Left cardiac atrium (tissue), 4 donors: ENCODE measurements around the gene ZYG11B. TPM values are rescaled to one million over a fixed set of nuclear protein-coding genes. Genes with fewer than 3 reads are reported as not detected.
A peak's percentile ranks its signal among the peaks of the same experiment; 100 is the strongest.
"Not testable (repeated sequence)": the region's sequence is repeated elsewhere in the genome, so short reads cannot be mapped to it uniquely, and the experiment has no call there.

Experiments
- ATAC-seq, 2 donors: fragments of 200-7000 bp; cut with Tn5 transposase; one replicate each; pipeline ENCODE4 v1.9.1; 2020; ENCODE audit warnings: mild to moderate bottlenecking in 2 of 2, moderate library complexity in 2 of 2
- DNase-seq: peaks from one replicate; pipeline ENCODE4 v3.0.0-alpha.2; 2020
- intact Hi-C, 2 donors: fragments of 100-400 bp; cut with DNase I; formaldehyde crosslinking; loops; one replicate each; pipeline versions ENCODE4 v1.14.1 to v1.15.1; 2022 to 2023
- long read RNA-seq: library from polyadenylated mRNA; unstranded; transcript quantifications from one replicate; pipeline ENCODE4 v2.0.0, GENCODE V29; 2021
- total RNA-seq, 2 donors: library from RNA; stranded (reverse); fragmentation: NEBNext Ultra II Directional; extraction: Animal tissue kit (Norgen Biotek cat#: 25700); gene quantifications; one replicate each; pipeline ENCODE4 v1.2.1, GENCODE V29; 2021
- donor health status: DM: no; HTN: yes; CAD: no.
- donor health status: DM: no; HTN: yes; CAD: no; lungs with severe emphysema.
- donor health status: DM: yes; HTN: yes; CAD: no.
- donor health status: Dilated cardiomyopathy.

Gene ZYG11B
- 10 to 100 TPM; 47.2 to 50.0 TPM for total RNA-seq
- long read RNA-seq, full-length matches to known transcripts = 20 of 36 reads
- long read RNA-seq, partial matches to known transcripts = 7 of 36 reads
- long read RNA-seq, other reads (novel, unspliced or antisense) = 9 of 36 reads

DNA sequence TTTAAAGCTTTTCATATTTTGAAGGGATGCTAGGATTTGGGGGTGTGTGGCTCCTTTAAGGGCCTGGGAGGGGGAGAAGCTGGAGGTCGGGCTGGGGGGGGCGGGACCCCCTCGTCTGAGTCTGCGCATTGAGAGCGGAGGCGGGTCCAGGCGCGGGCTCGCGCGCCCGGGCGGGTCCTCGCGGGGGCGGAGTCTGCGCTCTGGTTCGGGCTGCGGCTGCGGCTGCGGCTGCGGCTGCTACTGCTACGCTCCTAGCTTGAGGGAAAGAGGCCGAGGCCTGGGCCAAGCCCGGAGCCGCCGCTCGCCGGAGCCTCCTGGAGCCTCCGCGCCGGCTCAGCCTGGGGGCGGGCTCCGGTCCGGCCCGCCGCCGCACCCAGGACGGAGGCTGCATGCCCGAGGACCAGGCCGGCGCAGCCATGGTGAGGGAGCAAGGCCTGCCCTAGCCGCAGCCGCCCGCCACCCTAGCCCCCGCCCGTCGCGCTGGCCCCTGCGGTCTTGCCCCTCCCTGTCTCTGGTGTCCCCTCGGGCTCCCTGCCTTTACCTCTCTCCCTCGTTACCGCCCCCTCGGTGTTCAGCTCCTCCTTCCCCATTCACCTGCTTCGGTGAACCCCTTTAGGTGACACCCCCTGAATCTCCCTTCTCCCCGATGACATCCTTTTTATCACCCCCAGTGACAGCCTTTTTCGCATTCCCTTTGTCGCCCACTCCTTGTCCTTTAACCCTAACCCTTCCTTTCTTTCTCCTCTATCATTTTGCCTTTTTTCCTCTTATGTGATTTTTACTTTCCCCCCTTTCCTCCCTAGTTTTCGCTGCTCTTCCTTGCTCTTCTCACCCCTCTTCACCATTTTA lies at the start of gene ZYG11B:
TSS of gene ZYG11B (plus strand) at position 189 of the 849 bp plus-strand sequence. CDS start at position 390, 201 bp downstream.
- intact Hi-C loops = no loop called here
- ATAC-seq = peak; percentile 98 to 99
- peak; percentile 93 for DNase-seq

DNA sequence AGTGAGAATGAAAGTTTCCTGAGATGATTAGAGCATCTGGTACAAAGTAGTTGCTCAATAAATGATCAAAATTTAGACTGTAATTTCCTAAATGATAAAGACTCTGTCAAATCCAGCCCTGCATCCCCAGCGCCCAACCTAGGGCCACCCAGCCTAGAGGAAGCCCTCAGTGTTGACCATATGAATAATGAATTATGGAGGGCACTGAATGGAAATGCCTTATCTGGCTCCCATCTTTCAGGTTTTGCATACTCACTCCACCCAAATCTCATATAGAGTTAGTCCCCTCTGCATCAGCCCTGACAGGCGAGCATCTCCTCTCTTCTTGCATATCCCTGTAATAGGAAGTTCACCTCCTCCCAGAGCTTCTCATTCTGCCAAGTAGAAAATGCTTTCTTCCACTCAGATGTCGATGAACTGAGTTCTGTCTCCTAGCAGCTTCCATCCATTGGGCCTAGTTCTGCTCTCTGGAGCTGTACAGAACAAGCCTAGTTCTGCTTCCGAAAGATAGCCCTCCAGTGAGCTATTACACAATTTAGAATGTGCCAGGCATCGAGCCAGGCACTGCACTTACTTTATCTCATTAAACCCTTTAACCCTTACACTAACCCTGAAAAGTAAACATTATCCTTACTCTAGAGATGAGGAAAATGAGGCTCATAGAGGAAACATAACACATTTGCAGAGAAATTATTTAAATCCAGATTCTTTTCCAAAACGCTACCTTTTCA lies 49.0 kb upstream of the ZYG11B start:
- intact Hi-C loops = no loop called here
- ATAC-seq (peak; percentile 84 to 87), DNase-seq (peak; percentile 44)

DNA sequence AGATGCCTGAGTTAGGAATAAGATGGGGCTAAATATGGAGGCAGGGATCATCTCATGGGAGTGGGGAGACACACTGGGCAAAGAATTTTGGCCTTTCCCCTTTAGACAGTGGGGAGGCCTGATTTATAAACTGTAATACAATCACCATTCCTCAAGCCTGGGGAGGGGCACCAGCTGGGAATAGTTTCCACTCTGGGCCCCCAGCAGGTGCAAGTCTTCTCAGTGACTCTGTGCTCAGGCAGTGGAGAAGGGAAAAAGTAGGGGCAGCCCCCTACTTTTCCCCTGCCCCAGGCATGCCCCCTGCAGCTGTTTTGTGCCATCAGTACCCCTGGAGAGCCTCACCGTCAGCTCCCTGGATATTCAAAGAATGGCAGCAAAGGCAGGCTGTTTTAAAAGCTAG lies 47.2 kb upstream of the ZYG11B start:
- DNase-seq = no peak
- ATAC-seq = no peak
- intact Hi-C loops = no loop called here

DNA sequence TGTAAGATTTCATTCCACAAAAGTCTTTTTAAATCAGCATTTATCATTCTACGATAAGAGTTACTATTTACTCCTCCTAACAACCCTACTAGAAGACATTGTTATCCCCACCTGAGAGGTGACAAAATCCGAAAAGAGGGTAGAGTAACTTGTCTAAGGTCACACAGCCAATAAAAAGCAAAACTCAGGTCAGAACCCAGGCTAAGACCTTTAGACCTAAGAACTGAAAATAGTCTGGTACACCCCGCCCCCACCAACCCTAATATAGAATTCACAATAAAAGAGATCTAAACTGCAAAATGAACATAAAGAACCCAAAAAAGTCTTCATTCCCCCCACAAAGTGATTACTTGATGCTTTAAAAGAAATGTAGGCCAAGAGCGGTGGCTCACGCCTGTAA lies 46.8 kb upstream of the ZYG11B start:
- intact Hi-C loops = no loop called here

DNA sequence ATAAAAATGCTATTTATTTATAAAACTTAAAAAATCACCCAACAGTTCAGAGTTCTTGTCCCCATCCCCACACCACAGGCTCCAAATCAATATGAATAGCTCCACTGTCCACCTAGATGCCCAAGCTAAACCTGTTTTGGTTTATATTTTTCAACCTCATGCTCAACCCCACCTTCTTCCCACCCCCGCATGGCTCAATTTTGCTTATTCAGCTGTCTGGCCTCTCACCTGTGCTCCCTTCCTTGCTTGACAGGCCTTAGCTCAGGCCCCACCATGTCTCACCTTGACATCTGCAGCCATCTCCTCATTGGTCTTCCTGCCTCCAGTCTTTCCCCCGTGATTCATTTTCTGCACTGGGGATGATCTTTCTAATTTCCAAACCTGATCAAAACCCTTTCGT lies 45.9 kb upstream of the ZYG11B start:
- no peak for ATAC-seq
- intact Hi-C loops = no loop called here
- no peak for DNase-seq

More for the DNA sequence above, 46.8 kb upstream of the ZYG11B start:
- DNase-seq (no peak), ATAC-seq (no peak)

DNA sequence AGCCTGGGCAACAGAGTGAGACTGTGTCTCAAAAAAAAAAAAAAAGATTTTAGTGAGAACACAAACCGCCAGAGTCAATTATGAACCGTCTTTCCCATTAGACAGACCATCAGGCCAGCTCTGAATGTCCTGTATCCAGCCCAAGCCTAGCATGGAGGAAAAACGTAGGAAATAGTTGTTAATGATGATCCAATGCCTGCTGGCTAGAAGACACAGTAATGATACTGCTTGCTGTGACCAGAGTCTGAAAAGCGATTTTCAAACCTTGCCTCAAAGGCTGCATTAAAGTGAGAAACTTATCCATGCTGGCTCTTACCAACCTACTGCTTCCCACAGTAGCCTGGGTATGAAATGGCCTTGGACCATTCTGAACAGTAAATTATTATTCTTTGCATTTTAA lies 45.1 kb upstream of the ZYG11B start:
- no peak for DNase-seq
- intact Hi-C loops = no loop called here
- no peak for ATAC-seq

DNA sequence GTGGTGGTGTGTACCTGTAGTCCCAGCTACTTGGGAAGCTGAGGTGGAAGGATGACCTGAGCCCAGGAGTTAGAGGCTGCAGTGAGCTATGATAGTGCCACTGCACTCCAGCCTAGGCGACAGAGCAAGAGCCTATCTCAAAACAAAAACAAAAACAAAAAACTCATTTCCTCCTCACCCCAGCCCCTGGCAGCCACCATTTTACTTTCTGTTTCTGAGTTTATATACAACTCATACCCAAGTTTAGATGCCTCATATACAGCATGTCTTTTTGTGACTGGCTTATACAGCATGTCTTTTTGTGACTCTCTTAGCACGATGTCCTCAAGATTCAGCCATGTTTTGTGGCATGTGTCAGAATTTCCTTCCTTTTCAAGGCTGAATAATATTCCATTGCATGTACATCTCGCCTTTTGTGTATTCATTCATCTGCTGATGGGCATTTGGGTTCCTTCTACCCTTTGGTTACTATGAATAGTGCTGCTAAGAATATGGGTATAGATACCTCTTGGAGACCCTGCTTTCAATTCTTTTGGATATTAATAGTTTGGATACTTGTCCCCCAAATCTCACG lies 42.8 kb upstream of the ZYG11B start:
- intact Hi-C loops = no loop called here
- no peak for ATAC-seq
- no peak for DNase-seq

DNA sequence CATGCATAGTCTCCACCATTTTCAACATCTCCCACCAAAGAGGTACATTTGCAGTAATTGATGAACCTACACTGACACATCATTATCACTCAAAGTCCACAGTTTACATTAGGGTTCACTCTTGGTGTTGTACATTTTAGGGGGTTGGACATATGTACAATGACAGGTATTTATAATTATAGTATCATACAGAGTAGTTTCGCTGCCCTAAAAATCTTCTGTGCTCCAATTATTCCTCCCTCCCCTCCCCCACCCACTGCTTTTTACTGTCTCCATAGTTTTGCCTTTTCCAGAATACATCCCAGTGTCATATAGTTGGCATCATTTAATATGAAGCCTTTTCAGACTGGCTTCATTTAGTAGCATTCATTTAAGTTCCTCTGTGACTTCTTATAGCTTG lies 41.7 kb upstream of the ZYG11B start:
- no peak for ATAC-seq
- intact Hi-C loops = no loop called here
- DNase-seq = no peak

DNA sequence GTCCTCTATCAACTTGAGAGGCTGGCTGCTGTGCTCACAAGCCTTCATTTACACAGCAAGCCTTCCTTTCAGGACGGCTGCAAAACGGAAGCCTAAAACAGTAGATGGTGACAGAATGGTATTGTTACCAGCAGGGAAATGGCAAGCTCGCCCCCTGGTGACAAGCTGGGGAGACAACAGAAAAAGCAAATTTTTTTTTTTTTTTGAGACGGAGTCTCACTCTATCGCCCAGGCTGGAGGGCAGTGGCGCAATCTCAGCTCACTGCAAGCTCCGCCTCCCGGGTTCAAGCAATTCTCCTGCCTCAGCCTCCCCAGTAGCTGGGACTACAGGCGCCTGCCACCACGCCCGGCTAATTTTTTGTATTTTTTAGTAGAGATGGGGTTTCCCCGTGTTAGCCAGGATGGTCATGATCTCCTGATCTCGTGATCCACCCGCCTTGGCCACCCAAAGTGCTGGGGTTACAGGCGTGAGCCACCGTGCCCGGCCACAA lies 39.9 kb upstream of the ZYG11B start:
- ATAC-seq (peak; percentile 77 to 78), DNase-seq (peak; percentile 70)
- intact Hi-C loops = not testable (repeated sequence)

DNA sequence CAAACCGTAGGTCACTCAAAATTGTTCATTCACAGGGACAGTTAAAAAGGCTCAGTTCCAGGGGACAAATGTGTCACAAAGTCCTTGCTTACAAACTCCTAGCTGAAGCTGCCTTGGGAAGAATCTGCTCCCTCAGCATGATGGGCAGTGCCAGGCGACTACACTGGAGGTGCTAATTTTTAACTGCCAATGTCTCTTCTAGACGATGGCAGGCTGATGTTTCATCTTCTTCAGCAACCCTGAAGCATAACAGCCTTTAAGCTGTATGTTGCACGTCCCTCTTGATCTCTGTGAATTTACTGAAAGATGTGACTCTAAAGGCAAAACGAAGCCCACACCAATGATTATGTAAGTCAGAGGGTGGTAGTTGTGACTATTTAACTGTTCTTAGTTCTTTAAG lies 39.4 kb upstream of the ZYG11B start:
- intact Hi-C loops = no loop called here

DNA sequence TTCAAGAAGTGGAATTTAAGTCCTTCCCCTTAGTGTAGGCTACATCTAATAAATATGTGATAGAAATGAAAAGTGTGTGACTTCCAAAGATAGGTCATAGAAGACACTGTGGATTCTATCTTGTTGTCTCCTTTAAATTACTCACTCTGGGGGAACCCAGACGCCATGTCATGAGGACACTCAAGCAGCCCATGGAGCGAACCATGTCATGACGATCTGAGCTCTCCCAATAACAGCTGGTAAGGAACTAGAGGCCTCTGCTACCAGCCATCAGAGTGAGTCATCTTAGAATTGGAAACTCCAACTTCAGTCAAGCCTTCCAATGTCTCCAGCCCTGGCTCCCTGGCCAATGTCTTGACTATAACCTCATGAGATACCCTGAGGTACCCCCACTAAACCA lies 34.4 kb upstream of the ZYG11B start:
- ATAC-seq (no peak), DNase-seq (no peak)
- intact Hi-C loops = loop anchor here in 1 of 2 donors (10.0 kb wide), 1 partner anchor 233 kb away; the partner anchor contains the start of genes ECHDC2 and SCP2

More for the DNA sequence above, 39.4 kb upstream of the ZYG11B start:
- ATAC-seq (no peak), DNase-seq (no peak)

DNA sequence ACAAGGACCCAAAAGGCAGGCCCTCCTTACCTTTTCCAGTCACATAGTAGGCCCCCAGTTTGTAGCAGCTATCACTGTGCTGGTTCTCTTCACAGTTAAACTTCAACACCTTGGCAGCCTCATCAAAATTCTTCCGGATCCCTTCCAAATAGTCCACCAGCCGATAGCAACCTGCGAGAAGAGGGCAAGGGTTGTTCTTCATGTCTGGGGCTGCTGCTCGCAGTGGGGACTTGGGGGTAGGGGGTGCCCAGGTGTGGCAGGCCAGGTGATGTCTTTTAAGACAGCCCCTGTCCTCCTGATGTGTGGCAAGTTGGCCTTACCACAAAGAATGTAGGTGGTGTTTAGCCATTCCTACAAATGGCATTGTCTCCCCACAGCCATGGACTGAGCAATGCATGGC lies 33.6 kb upstream of the ZYG11B start:
- DNase-seq (no peak), ATAC-seq (no peak)
- intact Hi-C loops = loop anchor here in 1 of 2 donors (10.0 kb wide), 1 partner anchor 232 kb away; the partner anchor contains the start of genes ECHDC2 and SCP2

DNA sequence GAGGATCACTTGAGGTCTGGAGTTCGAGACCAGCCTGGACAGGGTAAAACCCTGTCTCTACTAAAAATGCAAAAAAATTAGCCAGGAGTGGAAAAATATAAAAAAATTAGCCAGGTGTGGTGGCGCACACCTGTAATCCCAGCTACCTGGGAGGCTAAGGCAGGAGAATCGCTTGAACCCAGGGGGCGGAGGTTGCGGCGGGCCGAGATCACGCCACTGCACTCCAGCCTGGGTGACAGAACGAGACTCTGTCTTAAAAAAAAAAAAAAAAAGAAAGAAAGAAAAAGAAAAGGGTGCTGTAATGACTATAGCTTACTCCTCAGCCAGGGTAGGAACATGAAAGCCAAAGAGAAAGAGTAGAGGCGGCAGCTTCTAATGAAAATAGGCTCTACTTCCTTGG lies 32.9 kb upstream of the ZYG11B start:
- intact Hi-C loops = loop anchor here in 1 of 2 donors (10.0 kb wide), 1 partner anchor 231 kb away; the partner anchor contains the start of genes ECHDC2 and SCP2
- ATAC-seq, DNase-seq: not testable (repeated sequence)

DNA sequence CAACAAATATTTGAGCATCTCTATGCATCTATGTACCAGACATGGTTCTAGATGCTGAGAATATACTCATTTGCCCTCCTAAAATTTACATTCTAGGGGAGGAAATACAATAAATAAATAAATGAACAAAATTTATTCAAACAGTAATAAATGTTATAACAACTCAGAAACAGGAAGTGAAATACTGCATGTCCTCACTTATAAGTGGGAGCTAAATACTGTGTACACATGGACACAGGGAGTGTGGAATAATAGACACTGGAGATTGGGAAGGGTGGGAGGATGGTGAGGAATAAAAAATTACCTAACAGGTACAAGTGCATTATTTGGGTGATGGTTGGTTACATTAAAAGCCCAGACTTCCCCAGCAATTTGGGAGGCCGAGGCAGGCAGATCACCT lies 32.4 kb upstream of the ZYG11B start:
- no peak for ATAC-seq
- intact Hi-C loops = loop anchor here in 1 of 2 donors (10.0 kb wide), 1 partner anchor 231 kb away; the partner anchor contains the start of genes ECHDC2 and SCP2
- DNase-seq = no peak

DNA sequence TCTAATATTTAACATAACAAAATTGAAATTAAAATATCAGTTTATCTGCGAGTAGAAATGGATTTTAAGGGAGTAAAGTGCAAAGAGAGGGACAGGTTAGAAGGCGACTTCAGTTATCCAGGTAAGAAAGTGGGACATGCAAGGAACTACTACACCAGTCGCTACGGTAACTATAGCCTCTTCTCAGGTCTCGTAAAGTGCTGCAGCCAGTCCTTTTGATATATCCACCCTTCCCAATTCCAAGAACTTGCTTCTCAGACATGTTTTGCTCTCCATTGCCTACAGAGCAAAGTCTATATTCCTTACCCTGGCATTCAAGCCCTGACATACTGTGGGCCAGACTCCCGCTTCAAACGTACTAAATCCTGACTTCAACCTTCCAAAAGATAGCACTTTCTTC lies 30.6 kb upstream of the ZYG11B start:
- no peak for ATAC-seq
- DNase-seq = no peak
- intact Hi-C loops = loop anchor here in 1 of 2 donors (10.0 kb wide), 1 partner anchor 229 kb away; the partner anchor contains the start of genes ECHDC2 and SCP2

DNA sequence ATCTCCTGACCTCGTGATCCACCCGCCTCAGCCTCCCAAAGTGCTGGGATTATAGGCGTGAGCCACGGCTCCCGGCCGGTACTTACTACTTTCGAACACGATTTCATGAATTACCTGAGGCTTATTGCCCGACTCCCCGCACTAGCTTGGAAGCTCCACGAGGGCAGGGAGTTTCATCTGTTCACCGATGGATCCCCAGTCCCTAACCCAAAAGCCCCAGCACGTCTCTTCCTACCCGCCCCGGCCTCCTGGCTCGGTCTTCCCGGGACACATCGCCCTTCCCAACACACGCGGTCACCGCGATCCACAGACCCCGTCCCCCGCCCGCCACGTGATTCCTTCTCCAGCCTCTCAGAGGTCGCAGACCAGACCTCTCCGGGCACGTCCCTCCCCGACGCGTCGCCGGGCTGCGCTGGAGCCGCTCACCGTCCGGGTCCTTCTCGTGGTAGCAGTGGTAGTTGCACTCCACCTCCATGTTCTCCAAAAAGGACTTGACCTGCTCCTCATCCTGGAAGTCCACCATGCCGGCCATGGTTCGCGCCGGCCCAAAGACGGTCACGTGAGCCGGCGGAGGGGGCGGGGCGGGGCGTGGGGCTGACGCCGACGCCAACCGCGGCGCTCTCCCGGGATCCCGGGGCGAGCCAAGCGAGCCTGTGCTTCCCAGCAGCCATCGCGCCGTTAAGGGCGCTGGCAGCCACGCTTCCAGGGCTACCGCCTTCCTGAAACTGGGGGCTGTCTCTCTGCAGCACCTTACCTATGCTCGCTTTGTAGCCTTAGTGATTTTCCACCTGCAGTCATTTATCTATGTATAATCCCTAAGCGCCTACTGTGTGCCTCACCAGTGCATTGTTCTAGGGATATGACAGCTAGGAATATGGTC lies 28.2 kb upstream of the ZYG11B start, which contains the start of gene COA7:
TSS of gene COA7 (minus strand) at position 553 of the 880 bp plus-strand sequence. CDS start at position 532, 21 bp downstream.
- intact Hi-C loops = loop anchor here in 1 of 2 donors (10.0 kb wide), 1 partner anchor 227 kb away; the partner anchor contains the start of genes ECHDC2 and SCP2
- DNase-seq = peak; percentile 91
- ATAC-seq = peak; percentile 92 to 93

DNA sequence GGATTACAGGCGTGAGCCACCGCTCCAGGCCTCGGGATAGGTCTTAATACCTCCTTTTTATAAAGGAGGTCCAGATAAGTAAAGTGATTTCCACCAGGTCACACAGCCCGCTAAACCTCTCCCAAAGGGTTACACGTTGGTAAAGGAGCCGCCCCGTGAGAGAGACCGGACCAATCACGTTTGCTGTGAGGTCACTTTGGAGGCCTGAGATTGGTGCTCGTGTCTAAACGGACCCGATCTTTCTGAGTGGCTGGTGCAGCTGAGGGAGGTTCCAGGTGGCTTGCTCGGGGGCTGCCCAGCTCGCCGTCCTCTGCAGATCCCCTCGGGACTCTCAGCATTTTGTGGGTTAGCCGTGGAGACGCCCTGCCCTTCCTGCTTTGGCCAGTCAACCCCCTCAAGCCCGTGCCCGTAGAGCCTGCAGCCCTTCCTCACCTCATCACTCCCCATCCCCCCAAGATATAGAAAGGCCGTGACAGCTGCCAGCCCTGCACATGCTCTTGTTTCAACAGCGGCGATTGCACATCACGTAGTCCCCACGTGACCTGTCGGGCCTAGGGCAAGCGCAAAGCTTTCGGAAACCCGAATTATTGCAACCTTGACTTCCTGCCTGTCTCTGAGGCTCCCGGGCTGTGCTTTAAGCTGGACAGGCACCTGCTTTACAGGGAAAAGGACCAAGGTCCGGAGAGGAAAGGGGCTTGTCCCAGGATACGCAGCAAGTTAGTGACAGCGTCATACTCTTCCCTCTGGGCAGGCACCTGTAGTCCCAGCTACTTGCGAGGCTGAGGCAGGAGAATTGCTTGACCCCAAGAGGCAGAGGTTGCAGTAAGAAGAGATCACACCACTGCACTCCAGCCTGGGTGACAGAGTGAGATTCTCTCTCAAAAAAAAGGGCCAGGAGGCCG lies 23.1 kb upstream of the ZYG11B start:
- intact Hi-C loops = loop anchor here in 1 of 2 donors (10.0 kb wide), 1 partner anchor 482 kb away; no protein-coding TSS in a partner anchor
- ATAC-seq (peak; percentile 92 to 93), DNase-seq (peak; percentile 91)
